HCT116 (cell line): Measurements from ENCODE around the gene KSR1. TPM values are rescaled to one million over a fixed set of nuclear protein-coding genes. Genes with fewer than 3 reads are reported as not detected.

Source experiments
- ATAC-seq: fragments of 200-7000 bp; cut with Tn5 transposase; 2 replicates; pipeline ENCODE4 v1.9.1; 2020; ENCODE audit warnings: mild to moderate bottlenecking, moderate library complexity
- BruUV-seq: library from RNA; stranded (reverse); fragments of 400-500 nt; replicated peaks from 2 replicates; lab custom pipeline; 2021; lab: Mats Ljungman, UMichigan
- CTCF ChIA-PET: fragments of 300-600 bp; sonication (Branson Sonifier 250); formaldehyde crosslinking; loops from one replicate; lab custom pipeline; 2021; ENCODE audit warnings: antibody characterized with exemption; lab: Charles Lee
- POLR2A ChIA-PET: fragments of 300-600, 350-600 bp; sonication (Branson Sonifier 250); formaldehyde crosslinking; loops from one replicate; lab custom pipeline; 2021; ENCODE audit warnings: antibody characterized with exemption; lab: Charles Lee
- RAD21 ChIA-PET, 2 experiments: fragments of 300-600 bp; sonication (Branson Sonifier 250); formaldehyde crosslinking; loops; one replicate each; lab custom pipeline; 2023; ENCODE audit warnings: low total read pairs in 2 of 2; ENCODE audit not compliant: uncharacterized antibody in 2 of 2, unreplicated experiment in 2 of 2, low non-redundant PET in 1 of 2; lab: Charles Lee
- DNase-seq: peaks from one replicate; pipeline ENCODE4 v3.0.0-alpha.2; 2010; ENCODE audit warnings: low read depth, low spot score
- H2AFZ ChIP-seq: fragments of 200-600 bp; shearing (Covaris generic), sonication (generic); 2 replicates; pipeline ENCODE4 v1.6.1; 2017; ENCODE audit warnings: low read depth, mixed run types, mixed read lengths, antibody characterized with exemption, low read length; ENCODE audit not compliant: poor library complexity, severe bottlenecking
- H3K27ac ChIP-seq: 2 replicates; pipeline ENCODE4 v1.5.1; 2012; ENCODE audit warnings: low read depth, low read length
- H3K27me3 ChIP-seq: fragments of 200-600 bp; sonication (generic); 2 replicates; pipeline ENCODE4 v1.6.1; 2016; ENCODE audit warnings: mixed run types, low read length, mixed read lengths; ENCODE audit not compliant: insufficient read depth
- H3K36me3 ChIP-seq, 2 experiments: fragments of 200-500 bp in 1 of 2; fragments of 200-600 bp in 1 of 2; sonication (Bioruptor generic) in 1 of 2; sonication (generic) in 1 of 2; 2 replicates each; pipeline versions ENCODE4 v1.5.1 to v1.6.1; 2014 to 2016; ENCODE audit warnings: low read length in 2 of 2, inconsistent platforms in 1 of 2, mixed read lengths in 1 of 2, mixed run types in 1 of 2; ENCODE audit not compliant: insufficient read depth in 2 of 2, control insufficient read depth in 1 of 2
- H3K4me1 ChIP-seq, 2 experiments: fragments of 200-600 bp in 1 of 2; sonication (generic) in 1 of 2; 2 replicates each; pipeline versions ENCODE4 v1.5.1 to v1.6.1; 2012 to 2017; ENCODE audit warnings: low read length in 2 of 2, inconsistent platforms in 1 of 2, mild to moderate bottlenecking in 1 of 2, mixed read lengths in 1 of 2, mixed run types in 1 of 2, moderate library complexity in 1 of 2; ENCODE audit not compliant: insufficient read depth in 2 of 2, control insufficient read depth in 1 of 2
- H3K4me2 ChIP-seq: fragments of 200-600 bp; sonication (generic); 2 replicates; pipeline ENCODE4 v1.6.1; 2017; ENCODE audit warnings: mixed run types, low read length, mixed read lengths
- H3K4me3 ChIP-seq, 2 experiments: fragments of 200-600 bp in 1 of 2; sonication (generic) in 1 of 2; replicated peaks in 1 of 2; 2 replicates each; pipeline ENCODE4 v1.5.1; 2011 to 2016; ENCODE audit warnings: low read length in 2 of 2, control low read depth in 1 of 2, low read depth in 1 of 2, mild to moderate bottlenecking in 1 of 2, mixed read lengths in 1 of 2, mixed run types in 1 of 2
- H3K79me2 ChIP-seq: fragments of 200-600 bp; sonication (generic); 2 replicates; pipeline ENCODE4 v1.6.1; 2017; ENCODE audit warnings: mild to moderate bottlenecking, mixed run types, low read length, moderate library complexity, mixed read lengths; ENCODE audit not compliant: insufficient read depth
- H3K9ac ChIP-seq: fragments of 200-600 bp; sonication (generic); 2 replicates; pipeline ENCODE4 v1.6.1; 2016; ENCODE audit warnings: low read length, mixed read lengths
- H3K9me2 ChIP-seq: fragments of 200-600 bp; sonication (generic), shearing (Covaris generic); 2 replicates; pipeline ENCODE4 v1.6.1; 2017; ENCODE audit warnings: mixed run types, mild to moderate bottlenecking, moderate library complexity; ENCODE audit not compliant: insufficient read depth
- H3K9me3 ChIP-seq, 2 experiments: fragments of 200-500 bp in 1 of 2; fragments of 200-600 bp in 1 of 2; sonication (Bioruptor generic) in 1 of 2; sonication (generic) in 1 of 2; 2 replicates each; pipeline ENCODE4 v1.6.1; 2014 to 2017; ENCODE audit warnings: low read length in 2 of 2, mixed read lengths in 2 of 2, inconsistent platforms in 1 of 2, low read depth in 1 of 2, mild to moderate bottlenecking in 1 of 2, mixed run types in 1 of 2, moderate library complexity in 1 of 2; ENCODE audit not compliant: control insufficient read depth in 1 of 2, insufficient read depth in 1 of 2
- H4K20me1 ChIP-seq: fragments of 200-600 bp; sonication (generic), shearing (Covaris generic); 2 replicates; pipeline ENCODE4 v1.6.1; 2017; ENCODE audit warnings: mixed run types, mild to moderate bottlenecking, moderate library complexity; ENCODE audit not compliant: insufficient read depth
- CEBPB ChIP-seq: IDR thresholded peaks from 2 replicates; pipeline ENCODE4 v1.6.1; 2012; ENCODE audit warnings: low read depth
- EZH2 ChIP-seq: fragments of 200-600 bp; sonication (generic); IDR thresholded peaks from 2 replicates; pipeline ENCODE4 v1.6.1; 2017; ENCODE audit warnings: antibody characterized with exemption, mixed run types
- POLR2AphosphoS5 ChIP-seq: IDR thresholded peaks from 2 replicates; pipeline ENCODE4 v1.6.1; 2011; ENCODE audit warnings: mild to moderate bottlenecking, low read depth, low read length, moderate library complexity
- SIN3A ChIP-seq: IDR thresholded peaks from 2 replicates; pipeline ENCODE4 v1.6.1; 2012; ENCODE audit warnings: low read depth
- ZFX ChIP-seq: fragments of 450-650 bp; IDR thresholded peaks from 2 replicates; pipeline ENCODE4 v1.6.1; 2017
- ZNF274 ChIP-seq: fragments of 200-500 bp; sonication (Bioruptor generic); IDR thresholded peaks from 2 replicates; pipeline ENCODE4 v1.6.1; 2014; ENCODE audit warnings: mild to moderate bottlenecking, low read depth, low read length, inconsistent platforms
- intact Hi-C: fragments of 100-400 bp; cut with micrococcal nuclease; formaldehyde crosslinking; loops from 2 replicates; pipeline ENCODE4 v1.10.0; 2022
- total RNA-seq: library from RNA; stranded (reverse); gene quantifications from one replicate; pipeline ENCODE4 v1.2.1, GENCODE V29; 2021; ENCODE audit not compliant: unreplicated experiment
- TF ChIP-seq, protein P1 (sequence below): IDR thresholded peaks from 2 replicates; pipeline ENCODE4 v1.6.1; 2011; ENCODE audit warnings: mild to moderate bottlenecking, low read length, moderate library complexity; ENCODE audit not compliant: insufficient replicate concordance; ENCODE audit errors: extremely low read depth
- TF ChIP-seq, protein P2 (sequence below): IDR thresholded peaks from 2 replicates; pipeline ENCODE4 v1.6.1; 2012
- TF ChIP-seq, protein P3 (sequence below): IDR thresholded peaks from 2 replicates; pipeline ENCODE4 v1.6.1; 2012
- TF ChIP-seq, protein P4 (sequence below), 3 experiments: fragments of 200-600 bp in 1 of 3; sonication (generic) in 1 of 3; IDR thresholded peaks in 2 of 3; conservative IDR thresholded peaks in 1 of 3; 2 replicates each; pipeline ENCODE4 v1.5.1; 2012 to 2017; ENCODE audit warnings: low read depth in 2 of 3, low read length in 2 of 3, antibody characterized with exemption in 1 of 3, borderline replicate concordance in 1 of 3, control low read depth in 1 of 3, mild to moderate bottlenecking in 1 of 3, mixed read lengths in 1 of 3, mixed run types in 1 of 3, moderate library complexity in 1 of 3; ENCODE audit not compliant: insufficient read depth in 1 of 3

The KSR1 gene
- total RNA-seq, 1 experiment from 2014 or later = 16.5 TPM

DNA sequence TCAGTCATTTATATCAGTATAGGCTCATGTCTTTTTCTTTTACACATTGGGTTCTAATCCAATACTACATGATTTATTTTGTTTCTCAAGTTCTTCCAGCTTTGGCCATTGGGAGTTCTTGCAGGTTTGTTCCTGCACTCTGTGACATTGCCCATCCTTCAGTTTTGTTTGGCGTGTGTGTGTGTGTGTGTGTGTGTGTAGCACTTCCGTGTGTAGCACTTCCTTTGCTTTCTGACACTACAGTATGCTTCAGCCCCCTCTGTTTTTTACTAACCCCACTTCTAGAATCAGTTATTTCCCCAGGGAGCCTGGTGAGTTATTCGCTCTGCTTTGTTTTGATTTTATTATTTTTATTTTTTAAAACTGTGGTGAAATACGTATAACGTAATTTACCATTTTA, 99.1 kb downstream of the KSR1 start:
- no TSS peak for BruUV-seq
- TF ChIP-seq, protein P1, sequence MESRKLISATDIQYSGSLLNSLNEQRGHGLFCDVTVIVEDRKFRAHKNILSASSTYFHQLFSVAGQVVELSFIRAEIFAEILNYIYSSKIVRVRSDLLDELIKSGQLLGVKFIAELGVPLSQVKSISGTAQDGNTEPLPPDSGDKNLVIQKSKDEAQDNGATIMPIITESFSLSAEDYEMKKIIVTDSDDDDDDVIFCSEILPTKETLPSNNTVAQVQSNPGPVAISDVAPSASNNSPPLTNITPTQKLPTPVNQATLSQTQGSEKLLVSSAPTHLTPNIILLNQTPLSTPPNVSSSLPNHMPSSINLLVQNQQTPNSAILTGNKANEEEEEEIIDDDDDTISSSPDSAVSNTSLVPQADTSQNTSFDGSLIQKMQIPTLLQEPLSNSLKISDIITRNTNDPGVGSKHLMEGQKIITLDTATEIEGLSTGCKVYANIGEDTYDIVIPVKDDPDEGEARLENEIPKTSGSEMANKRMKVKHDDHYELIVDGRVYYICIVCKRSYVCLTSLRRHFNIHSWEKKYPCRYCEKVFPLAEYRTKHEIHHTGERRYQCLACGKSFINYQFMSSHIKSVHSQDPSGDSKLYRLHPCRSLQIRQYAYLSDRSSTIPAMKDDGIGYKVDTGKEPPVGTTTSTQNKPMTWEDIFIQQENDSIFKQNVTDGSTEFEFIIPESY = no peak
- TF ChIP-seq, protein P2, sequence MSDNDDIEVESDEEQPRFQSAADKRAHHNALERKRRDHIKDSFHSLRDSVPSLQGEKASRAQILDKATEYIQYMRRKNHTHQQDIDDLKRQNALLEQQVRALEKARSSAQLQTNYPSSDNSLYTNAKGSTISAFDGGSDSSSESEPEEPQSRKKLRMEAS = no peak
- TF ChIP-seq, protein P3, sequence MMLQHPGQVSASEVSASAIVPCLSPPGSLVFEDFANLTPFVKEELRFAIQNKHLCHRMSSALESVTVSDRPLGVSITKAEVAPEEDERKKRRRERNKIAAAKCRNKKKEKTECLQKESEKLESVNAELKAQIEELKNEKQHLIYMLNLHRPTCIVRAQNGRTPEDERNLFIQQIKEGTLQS = no peak
- TF ChIP-seq, protein P4, sequence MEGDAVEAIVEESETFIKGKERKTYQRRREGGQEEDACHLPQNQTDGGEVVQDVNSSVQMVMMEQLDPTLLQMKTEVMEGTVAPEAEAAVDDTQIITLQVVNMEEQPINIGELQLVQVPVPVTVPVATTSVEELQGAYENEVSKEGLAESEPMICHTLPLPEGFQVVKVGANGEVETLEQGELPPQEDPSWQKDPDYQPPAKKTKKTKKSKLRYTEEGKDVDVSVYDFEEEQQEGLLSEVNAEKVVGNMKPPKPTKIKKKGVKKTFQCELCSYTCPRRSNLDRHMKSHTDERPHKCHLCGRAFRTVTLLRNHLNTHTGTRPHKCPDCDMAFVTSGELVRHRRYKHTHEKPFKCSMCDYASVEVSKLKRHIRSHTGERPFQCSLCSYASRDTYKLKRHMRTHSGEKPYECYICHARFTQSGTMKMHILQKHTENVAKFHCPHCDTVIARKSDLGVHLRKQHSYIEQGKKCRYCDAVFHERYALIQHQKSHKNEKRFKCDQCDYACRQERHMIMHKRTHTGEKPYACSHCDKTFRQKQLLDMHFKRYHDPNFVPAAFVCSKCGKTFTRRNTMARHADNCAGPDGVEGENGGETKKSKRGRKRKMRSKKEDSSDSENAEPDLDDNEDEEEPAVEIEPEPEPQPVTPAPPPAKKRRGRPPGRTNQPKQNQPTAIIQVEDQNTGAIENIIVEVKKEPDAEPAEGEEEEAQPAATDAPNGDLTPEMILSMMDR (IDR thresholded peaks at IDR 0.05 in 2 of 3, conservative IDR thresholded peaks at IDR 0.05 in 1 of 3; ENCODE audit: borderline replicate concordance in 1 of 3, insufficient read depth in 1 of 3, low read depth in 2 of 3, low read length in 2 of 3) = no peak
- TF ChIP-seq SIN3A (no peak), POLR2AphosphoS5 (no peak), EZH2 (no peak), CEBPB (no peak), ZNF274 (no peak), ZFX (no peak)
- RAD21 ChIA-PET = no interaction called here
- Histone ChIP-seq H3K4me1 (peaks cover 45 to 47% of the 10 kb centered on the region in 2 experiments), H3K79me2 (no peaks in the 10 kb centered on the region), H3K27me3 (no peaks in the 10 kb centered on the region), H3K4me3 (no peak overlapping the region), H3K9me3 (no peaks in the 10 kb centered on the region), H3K36me3 (no peaks in the 10 kb centered on the region), H3K27ac (no peak overlapping the region), H3K9ac (no peak overlapping the region), H3K4me2 (no peak overlapping the region), H2AFZ (no peak overlapping the region), H4K20me1 (no peaks in the 10 kb centered on the region), H3K9me2 (no peaks in the 10 kb centered on the region)
- CTCF ChIA-PET = no interaction called here
- intact Hi-C loops = no loop called here
- POLR2A ChIA-PET = no interaction called here
- ATAC-seq = no peak
- DNase-seq = no peak
